Transverse colon (tissue), 3 donors: ENCODE measurements around the gene ZNF862.

Experiments
- CTCF ChIP-seq, 5 experiments: fragments of 200-600 bp in 3 of 5; fragments of 450-650 bp in 2 of 5; sonication (generic) in 3 of 5; IDR thresholded peaks; 1 replicate in 2 of 5; 2 replicates in 3 of 5; pipeline ENCODE4 v1.5.1; 2016 to 2017; ENCODE audit warnings: antibody characterized with exemption in 5 of 5, inconsistent platforms in 3 of 5, mild to moderate bottlenecking in 2 of 5, moderate library complexity in 1 of 5
- EP300 ChIP-seq: sonication (generic); formaldehyde crosslinking; IDR thresholded peaks from one replicate; pipeline ENCODE4 v1.6.1; 2017; ENCODE audit warnings: antibody characterized with exemption, low read depth
- POLR2A ChIP-seq: fragments of 450-650 bp; IDR thresholded peaks from one replicate; pipeline ENCODE4 v1.6.1; 2016; ENCODE audit warnings: antibody characterized with exemption, mild to moderate bottlenecking, moderate library complexity

GRCh38 chr7:149828357-149829309 lies 9.5 kb upstream of the ZNF862 start:
- TF ChIP-seq CTCF (IDR thresholded peaks at IDR 0.05) (no peak), POLR2A (no peak), EP300 (no peak)
